Daoy (cell line): ENCODE measurements around the gene KDELR3. TPM values are rescaled to one million over a fixed set of nuclear protein-coding genes. Genes with fewer than 3 reads are reported as not detected.
A peak's percentile ranks its signal among the peaks of the same experiment; 100 is the strongest.
"Not testable (repeated sequence)": the region's sequence is repeated elsewhere in the genome, so short reads cannot be mapped to it uniquely, and the experiment has no call there.

ENCODE experiments used
- DNase-seq: peaks from one replicate; pipeline ENCODE4 v3.0.0-alpha.2; 2015; ENCODE audit warnings: low read depth
- total RNA-seq: library from RNA; depleted of rRNA; stranded (reverse); fragments of >200 nt; shearing (Covaris generic); gene quantifications from 2 replicates; pipeline ENCODE4 v1.2.3, GENCODE V29; 2014

Gene KDELR3
- total RNA-seq, 1 experiment from 2014 or later: 18.5 TPM

DNA sequence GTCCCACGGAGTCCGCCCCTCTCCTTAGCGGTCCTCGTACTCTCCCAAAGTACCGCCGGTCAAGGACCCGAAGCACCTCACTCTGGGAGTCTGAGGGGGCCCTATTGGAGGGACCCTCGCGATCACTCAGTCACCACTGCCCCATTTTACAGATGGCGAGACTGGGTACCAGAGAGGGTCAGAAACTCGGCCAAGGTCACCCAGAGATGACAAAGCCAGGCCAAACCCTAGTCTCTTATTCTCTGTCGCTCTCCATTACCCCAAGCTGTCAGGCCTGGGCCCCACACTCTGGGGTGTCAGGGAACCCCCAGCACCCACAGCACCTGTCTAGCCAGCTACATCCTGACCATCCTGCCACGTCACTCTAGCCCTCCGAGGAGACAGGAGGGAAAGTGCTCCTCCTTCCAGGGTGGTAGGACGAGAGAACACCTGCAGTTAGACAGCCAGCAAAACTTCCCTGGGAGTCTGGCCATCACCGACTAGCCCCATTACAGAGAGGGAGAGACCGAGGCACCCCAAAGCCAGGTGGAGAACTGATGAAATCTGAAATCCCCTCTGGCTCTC is 11.5 kb upstream of the KDELR3 start:
- no peak for DNase-seq

GRCh38 chr22:38456841-38457699 is 10.8 kb upstream of the KDELR3 start:
- no peak for DNase-seq

GRCh38 chr22:38460426-38460840 is 7.5 kb upstream of the KDELR3 start:
- DNase-seq: no peak

- DNase-seq: no peak
Observed at GRCh38 chr22:38461057-38461413, 6.9 kb upstream of the KDELR3 start.

- DNase-seq: peak; percentile 83
Observed at GRCh38 chr22:38461414-38462081, 6.3 kb upstream of the KDELR3 start.

GRCh38 chr22:38462960-38463784 is 4.7 kb upstream of the KDELR3 start:
- no peak for DNase-seq

DNA sequence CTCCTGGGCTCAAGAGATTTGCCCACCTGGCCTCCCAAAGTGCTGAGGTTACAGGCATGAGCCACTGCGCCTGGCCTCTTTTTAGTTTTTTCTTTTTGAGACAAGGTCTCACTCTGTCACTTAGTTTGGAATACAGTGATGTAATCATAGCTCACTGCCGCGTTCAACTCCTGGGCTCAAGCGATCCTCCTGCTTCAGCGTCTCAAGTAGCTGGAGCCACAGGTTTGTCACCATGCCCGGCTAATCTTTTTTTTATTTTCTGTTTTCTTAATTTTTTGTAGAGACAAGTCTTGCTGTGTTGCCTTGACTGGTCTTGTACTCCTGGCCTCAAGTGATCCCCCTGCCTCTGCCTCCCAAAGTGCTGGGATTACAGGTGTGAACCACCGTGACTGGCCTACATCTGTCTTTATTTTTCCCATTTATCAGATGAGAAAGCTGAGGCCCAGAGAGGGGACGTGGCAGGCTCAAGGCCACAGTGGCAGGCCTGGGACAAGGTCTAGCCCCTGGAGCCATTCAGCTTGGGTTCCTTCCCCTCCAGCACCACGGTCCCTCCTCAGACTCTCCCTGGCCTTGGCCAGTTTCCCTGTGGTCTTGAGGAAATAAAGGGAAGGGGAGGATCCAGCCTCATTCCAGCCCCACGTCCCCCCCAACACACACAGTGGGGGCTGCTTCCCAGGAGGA is 2.8 kb upstream of the KDELR3 start:
- DNase-seq: no peak

DNA sequence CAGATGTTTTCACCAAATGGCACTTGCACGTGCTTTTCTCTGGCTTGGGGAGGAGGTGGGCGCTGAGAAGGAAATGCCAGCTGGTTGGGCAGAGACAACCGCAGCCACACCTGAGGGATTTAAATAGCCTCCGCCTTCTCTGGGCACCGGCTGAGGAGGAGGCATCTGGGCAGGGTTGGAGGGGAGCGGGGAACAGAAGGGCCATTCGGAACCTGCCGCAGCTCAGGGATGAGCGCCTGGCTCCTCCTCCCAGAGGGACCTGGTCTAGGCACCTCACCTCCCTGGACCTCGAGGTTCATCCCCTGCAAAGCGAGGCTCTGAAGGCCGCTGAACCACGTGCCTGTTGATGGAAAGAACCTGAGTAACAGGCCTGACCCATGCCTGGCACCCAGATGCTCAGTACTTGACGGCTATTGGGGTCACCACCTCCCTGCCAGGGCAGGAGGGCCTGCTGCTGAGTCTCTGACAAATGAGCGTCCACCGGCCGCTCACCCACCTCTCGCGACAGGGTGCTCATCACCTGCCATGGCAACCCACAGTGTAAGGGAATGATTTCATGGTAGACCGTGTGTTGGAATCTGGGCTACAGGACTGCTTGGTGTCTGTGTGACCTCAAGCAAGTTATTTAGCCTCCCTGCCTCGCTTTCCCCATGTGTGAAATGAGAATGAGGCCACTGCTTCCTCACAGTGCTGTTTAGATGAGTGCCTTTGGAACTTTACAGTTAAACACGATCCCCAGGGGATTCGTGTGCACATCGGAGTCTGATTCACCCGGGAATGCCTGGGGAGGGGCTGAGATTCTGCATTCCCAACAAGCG is 2.0 kb upstream of the KDELR3 start:
- no peak for DNase-seq

- no peak for DNase-seq
Observed at GRCh38 chr22:38467438-38467903, 425 bp upstream of the KDELR3 start.

DNA sequence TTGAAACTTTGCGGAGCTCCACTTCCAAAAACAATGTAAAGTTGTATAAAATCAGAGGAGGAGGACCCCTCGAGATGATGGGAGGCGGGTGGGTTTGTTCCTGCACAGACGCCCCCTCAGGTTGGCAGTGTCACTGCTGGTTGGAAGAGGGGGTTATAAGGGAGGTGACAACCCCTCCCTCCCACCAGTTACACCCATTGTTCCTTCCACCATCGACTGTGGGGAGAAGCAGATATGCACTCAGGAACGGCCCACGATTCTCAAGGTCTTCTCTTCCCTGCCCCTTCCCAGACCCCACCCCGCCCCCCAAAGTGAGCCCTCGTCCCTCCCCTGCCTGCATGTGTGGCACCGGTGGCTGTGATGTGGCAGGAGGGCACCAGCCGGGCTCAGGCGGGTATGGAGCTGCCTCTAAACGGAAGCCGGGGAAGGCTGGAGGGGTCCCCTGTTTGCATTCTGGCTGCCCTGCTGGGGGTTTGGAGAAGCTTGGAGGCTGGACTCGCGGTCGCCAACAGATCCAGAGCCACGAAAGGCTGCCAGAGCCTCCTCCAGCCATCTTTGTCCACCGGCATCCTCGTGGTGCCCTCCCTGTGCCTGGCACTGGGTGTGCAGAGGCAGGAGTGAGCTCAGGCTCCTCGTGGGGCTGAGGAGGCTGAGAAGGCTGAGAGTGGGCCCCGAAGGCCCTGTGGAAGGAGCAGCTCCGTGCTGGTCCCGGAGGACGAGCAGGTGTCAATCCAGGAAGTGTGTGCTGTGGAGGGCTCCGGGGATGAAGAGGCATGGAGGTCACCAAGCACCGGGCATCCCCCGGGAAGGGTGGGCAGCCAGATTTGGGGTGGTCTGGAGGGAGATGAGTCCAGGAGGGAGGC is 778 bp downstream of the KDELR3 start:
- no peak for DNase-seq

- no peak for DNase-seq
Observed at GRCh38 chr22:38469306-38469781, 1.4 kb downstream of the KDELR3 start.

- DNase-seq: not testable (repeated sequence)
Observed at GRCh38 chr22:38470179-38470578, 2.3 kb downstream of the KDELR3 start.

DNA sequence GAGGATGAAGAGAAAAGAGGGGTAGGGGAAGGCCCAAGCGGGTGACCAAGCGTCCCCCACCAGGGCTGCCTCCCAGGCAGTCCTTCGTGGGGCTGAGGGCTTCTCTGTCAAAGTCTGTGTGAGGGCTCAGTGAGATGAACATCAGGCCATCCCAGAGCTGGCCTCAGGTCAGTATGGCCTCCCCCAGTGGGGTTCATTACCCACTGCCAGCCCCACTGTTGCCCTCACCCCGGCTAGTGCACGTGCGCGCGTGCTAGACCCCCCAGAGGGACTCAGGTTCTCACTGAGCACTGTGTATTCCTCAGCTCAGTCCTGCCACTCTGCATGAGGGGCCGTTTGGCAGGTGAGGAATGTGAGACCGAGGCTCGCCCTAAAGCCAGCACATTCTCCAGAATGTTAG is 3.3 kb downstream of the KDELR3 start:
- no peak for DNase-seq

- DNase-seq: no peak
Observed at GRCh38 chr22:38474003-38474607, 6.2 kb downstream of the KDELR3 start.

DNA sequence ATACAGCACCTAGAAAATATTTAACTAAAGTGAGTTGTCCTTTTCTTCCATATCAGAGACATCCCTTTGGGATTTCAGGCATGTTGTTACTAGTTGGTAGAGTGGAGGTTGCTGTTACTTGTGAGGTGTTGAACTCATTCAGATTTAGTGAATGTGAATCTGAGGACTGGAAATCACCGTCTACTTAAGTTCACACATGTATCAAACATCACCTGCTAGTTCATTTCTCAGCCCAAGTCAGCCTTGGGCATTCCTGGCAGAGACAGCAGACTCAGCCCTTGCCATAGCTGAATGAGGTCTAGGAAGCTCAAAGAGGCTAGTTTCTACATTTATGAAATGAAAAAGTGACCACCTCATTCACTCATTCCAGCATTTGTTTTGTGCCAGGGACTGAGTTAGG is 9.7 kb downstream of the KDELR3 start:
- DNase-seq: no peak

DNA sequence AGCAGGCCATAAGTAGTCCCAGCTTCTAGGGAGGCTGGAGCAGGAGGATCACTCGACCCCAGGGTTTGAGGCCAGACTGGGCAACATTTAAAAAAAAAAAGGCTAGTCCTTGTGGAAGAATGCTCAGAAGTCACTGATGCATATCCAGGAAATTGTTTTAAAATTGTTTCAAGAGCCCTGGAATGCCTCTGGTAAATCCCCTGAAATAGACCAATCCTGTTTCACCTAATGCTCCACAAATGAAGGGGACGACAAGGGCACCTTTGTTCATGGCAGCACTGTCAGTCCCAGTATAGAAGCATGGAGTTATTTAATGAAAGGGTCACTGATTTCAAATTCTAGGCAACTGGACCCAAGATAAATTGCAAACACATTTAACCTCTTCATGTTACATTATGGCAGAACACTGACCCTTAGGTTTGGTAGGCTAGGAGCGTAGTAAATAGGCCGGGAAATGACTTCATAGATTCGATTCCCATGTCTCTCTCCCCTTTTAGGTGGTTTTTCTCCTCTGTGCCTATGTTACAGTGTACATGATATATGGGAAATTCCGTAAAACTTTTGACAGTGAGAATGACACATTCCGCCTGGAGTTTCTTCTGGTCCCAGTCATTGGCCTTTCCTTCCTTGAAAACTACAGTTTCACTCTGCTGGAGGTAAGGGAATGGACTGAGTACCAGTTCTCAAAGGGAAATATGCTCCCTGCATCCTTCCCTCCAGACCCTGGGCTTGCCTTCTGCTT is 11.4 kb downstream of the KDELR3 start:
- no peak for DNase-seq

- no peak for DNase-seq
Observed at GRCh38 chr22:38481162-38481870, 13.4 kb downstream of the KDELR3 start.
